Keratinocyte (primary cell): ENCODE measurements around the gene AUNIP.

Experiments
- EZH2 ChIP-seq: IDR thresholded peaks from one replicate; pipeline ENCODE4 v1.6.1; 2012; ENCODE audit warnings: inconsistent platforms, mild to moderate bottlenecking, low read length, moderate library complexity
- TF ChIP-seq, protein P1 (sequence below), 3 experiments: IDR thresholded peaks in 1 of 3; conservative IDR thresholded peaks in 1 of 3; optimal IDR thresholded peaks in 1 of 3; 2 replicates in 2 of 3; 3 replicates in 1 of 3; pipeline versions ENCODE3 to v1.5.1; 2011; ENCODE audit warnings: low read length in 3 of 3, mild to moderate bottlenecking in 3 of 3, moderate library complexity in 2 of 3, control low read depth in 1 of 3, inconsistent platforms in 1 of 3; ENCODE audit not compliant: insufficient read depth in 2 of 3; ENCODE audit errors: extremely low read depth in 1 of 3

DNA sequence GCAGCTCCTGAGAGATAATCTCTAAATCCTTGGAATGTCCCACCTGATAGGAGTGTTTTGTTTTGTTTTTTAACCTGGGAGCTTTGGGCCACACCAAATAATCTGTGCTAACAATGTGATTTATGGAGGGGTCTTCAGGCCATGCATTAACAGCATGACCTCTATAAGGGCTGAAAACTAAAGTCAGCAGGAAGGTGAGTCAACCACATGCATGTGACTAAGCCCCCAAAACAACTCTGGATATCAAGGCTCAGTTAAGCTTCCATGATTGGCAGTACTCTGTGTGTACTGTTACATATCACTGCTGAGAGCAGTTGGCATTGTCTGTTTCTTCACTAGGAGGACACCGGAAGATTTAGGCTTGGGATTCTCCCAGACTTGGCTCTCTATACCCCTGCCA, 10.7 kb downstream of the AUNIP start:
- TF ChIP-seq, protein P1, sequence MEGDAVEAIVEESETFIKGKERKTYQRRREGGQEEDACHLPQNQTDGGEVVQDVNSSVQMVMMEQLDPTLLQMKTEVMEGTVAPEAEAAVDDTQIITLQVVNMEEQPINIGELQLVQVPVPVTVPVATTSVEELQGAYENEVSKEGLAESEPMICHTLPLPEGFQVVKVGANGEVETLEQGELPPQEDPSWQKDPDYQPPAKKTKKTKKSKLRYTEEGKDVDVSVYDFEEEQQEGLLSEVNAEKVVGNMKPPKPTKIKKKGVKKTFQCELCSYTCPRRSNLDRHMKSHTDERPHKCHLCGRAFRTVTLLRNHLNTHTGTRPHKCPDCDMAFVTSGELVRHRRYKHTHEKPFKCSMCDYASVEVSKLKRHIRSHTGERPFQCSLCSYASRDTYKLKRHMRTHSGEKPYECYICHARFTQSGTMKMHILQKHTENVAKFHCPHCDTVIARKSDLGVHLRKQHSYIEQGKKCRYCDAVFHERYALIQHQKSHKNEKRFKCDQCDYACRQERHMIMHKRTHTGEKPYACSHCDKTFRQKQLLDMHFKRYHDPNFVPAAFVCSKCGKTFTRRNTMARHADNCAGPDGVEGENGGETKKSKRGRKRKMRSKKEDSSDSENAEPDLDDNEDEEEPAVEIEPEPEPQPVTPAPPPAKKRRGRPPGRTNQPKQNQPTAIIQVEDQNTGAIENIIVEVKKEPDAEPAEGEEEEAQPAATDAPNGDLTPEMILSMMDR (optimal IDR thresholded peaks at IDR 0.05 in 1 of 3, IDR thresholded peaks at IDR 0.05 in 1 of 3, conservative IDR thresholded peaks at IDR 0.05 in 1 of 3; ENCODE audit: extremely low read depth in 1 of 3, insufficient read depth in 2 of 3, low read length in 3 of 3), result no peak
- TF ChIP-seq EZH2, result no peak
